NCI-H226 (cell line): ENCODE data around the gene CUBN.

Experiments used
- DNase-seq: peaks from one replicate; pipeline ENCODE4 v3.0.0-alpha.2; 2015

The CUBN gene

GRCh38 chr10:17101257-17101909 lies 28.2 kb downstream of the CUBN start:
- no peak for DNase-seq

GRCh38 chr10:17100586-17100985 lies 29.0 kb downstream of the CUBN start:
- DNase-seq: no peak

GRCh38 chr10:17098012-17098411 lies 31.6 kb downstream of the CUBN start:
- no peak for DNase-seq

GRCh38 chr10:17094844-17095243 lies 34.8 kb downstream of the CUBN start:
- no peak for DNase-seq

GRCh38 chr10:17092986-17093803 lies 36.4 kb downstream of the CUBN start:
- DNase-seq: no peak

- DNase-seq: no peak
Observed at GRCh38 chr10:17092216-17092944, 37.2 kb downstream of the CUBN start.

- DNase-seq: peak; percentile 35
Observed at GRCh38 chr10:17088118-17088806, 41.3 kb downstream of the CUBN start.

GRCh38 chr10:17086865-17087367 lies 42.7 kb downstream of the CUBN start:
- no peak for DNase-seq

- DNase-seq: no peak
Observed at GRCh38 chr10:17085011-17085725, 44.4 kb downstream of the CUBN start.

- no peak for DNase-seq
Observed at GRCh38 chr10:17084258-17084657, 45.4 kb downstream of the CUBN start.

- DNase-seq: no peak
Observed at GRCh38 chr10:17081431-17081830, 48.2 kb downstream of the CUBN start.

GRCh38 chr10:17077890-17078289 lies 51.7 kb downstream of the CUBN start:
- no peak for DNase-seq

GRCh38 chr10:17077346-17077781 lies 52.2 kb downstream of the CUBN start:
- no peak for DNase-seq

- no peak for DNase-seq
Observed at GRCh38 chr10:17076626-17077345, 52.8 kb downstream of the CUBN start.

- DNase-seq: peak; percentile 77
Observed at GRCh38 chr10:17075533-17076359, 53.9 kb downstream of the CUBN start.

GRCh38 chr10:17074541-17074847 lies 55.1 kb downstream of the CUBN start:
- peak; percentile 18 for DNase-seq

GRCh38 chr10:17073725-17074540 lies 55.7 kb downstream of the CUBN start:
- peak; percentile 16 for DNase-seq

- DNase-seq: no peak
Observed at GRCh38 chr10:17068953-17069352, 60.7 kb downstream of the CUBN start.

- no peak for DNase-seq
Observed at GRCh38 chr10:17067376-17068264, 62.0 kb downstream of the CUBN start.
